ENCODE results near the gene CBX2.
A peak's percentile ranks its signal among the peaks of the same experiment; 100 is the strongest.

CBX2 gene

DNA sequence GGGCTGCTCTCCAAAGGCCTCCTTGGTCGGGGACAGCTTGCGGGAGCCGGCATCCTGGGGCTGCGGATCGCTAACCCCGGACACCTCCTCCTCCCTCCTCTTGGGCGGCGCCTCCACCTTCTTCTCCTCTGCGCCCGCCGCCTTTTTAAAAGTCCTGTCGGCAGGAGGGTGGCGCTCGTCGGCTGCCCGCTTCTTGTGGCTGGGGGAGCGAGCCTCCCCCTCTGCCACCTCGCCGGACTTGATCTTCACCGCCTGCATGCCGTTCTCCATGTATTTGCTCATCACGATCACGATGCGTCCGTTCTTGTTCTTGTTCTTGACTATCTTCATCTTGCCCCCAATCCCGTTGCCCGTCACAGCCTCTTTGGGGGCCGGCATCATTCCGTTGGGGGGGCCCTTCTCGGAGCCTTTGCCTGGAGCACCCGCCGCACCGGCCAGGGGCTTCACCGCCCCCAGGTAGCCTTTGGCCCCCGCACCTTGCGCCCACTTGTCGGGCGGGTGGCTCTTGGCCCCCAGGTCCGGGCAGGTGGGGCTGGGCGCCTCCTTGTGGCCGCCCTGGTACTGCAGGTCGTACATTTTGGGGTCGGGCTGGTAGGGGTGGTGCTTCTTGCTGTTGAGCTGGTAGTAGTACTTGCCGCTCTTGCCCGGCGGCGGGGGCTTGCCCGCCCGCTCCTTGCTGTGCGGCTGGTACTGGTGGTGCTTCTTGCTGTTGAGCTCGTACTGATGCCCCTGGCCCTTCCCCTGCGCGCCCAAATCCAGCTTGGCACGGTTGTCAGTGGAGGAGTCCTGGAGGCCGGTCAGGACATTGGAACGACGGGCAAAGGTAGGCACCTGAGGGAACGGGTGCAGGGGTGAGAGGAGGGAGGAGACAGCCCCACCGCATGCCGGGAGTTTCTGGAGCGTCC lies 56.9 kb downstream of the CBX2 start:
- TF ChIP-seq RARB (CRISPR knock-in tag; IDR thresholded peaks at IDR 0.05) (no peak), PATZ1 (CRISPR knock-in tag; IDR thresholded peaks at IDR 0.05; ENCODE audit: borderline replicate concordance) (peak; percentile 78; the same call in 1 of the 2 replicates)
- no peak for ATAC-seq

DNA sequence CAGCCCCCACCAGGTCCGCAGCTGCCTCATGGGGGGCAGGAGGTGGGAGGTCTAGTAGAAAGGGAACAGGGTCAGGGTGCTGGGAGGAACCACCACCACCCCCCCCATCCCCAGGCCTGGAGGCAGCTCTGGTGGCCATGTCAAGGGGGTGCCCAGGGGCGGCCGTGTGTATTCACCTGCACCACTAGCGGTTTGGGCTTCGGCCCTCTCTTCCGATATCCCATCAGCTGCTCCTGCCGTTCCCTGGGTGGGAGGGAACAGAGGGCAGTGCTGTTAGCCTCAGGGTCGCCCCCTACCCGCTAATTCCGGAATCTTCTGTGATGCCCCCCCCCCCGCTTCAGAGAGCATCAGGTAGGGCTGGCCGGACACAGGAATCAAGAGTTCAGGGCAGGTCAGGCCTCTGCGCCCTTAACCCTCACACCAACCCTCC lies 57.5 kb downstream of the CBX2 start:
- ATAC-seq, result no peak
- no peak for TF ChIP-seq CREB5 (CRISPR knock-in tag; IDR thresholded peaks at IDR 0.05; ENCODE audit: low read depth)
- no peak for TF ChIP-seq PPARA (CRISPR knock-in tag; IDR thresholded peaks at IDR 0.05; ENCODE audit: borderline replicate concordance)
- TF ChIP-seq ZNF8 (CRISPR knock-in tag; IDR thresholded peaks at IDR 0.05), result no peak
- TF ChIP-seq PATZ1 (CRISPR knock-in tag; IDR thresholded peaks at IDR 0.05; ENCODE audit: borderline replicate concordance), result no peak
- no peak for TF ChIP-seq TSHZ2 (CRISPR knock-in tag; IDR thresholded peaks at IDR 0.05)
- TF ChIP-seq RARB (CRISPR knock-in tag; IDR thresholded peaks at IDR 0.05), result no peak
- no peak for TF ChIP-seq OSR1 (CRISPR knock-in tag; IDR thresholded peaks at IDR 0.05)
- TF ChIP-seq SNAI2 (CRISPR knock-in tag; IDR thresholded peaks at IDR 0.05), result no peak
- TF ChIP-seq TCF4 (CRISPR knock-in tag; IDR thresholded peaks at IDR 0.05; ENCODE audit: borderline replicate concordance), result no peak
- no peak for TF ChIP-seq TOX (CRISPR knock-in tag; IDR thresholded peaks at IDR 0.05; ENCODE audit: borderline replicate concordance)
- TF ChIP-seq, protein P1, sequence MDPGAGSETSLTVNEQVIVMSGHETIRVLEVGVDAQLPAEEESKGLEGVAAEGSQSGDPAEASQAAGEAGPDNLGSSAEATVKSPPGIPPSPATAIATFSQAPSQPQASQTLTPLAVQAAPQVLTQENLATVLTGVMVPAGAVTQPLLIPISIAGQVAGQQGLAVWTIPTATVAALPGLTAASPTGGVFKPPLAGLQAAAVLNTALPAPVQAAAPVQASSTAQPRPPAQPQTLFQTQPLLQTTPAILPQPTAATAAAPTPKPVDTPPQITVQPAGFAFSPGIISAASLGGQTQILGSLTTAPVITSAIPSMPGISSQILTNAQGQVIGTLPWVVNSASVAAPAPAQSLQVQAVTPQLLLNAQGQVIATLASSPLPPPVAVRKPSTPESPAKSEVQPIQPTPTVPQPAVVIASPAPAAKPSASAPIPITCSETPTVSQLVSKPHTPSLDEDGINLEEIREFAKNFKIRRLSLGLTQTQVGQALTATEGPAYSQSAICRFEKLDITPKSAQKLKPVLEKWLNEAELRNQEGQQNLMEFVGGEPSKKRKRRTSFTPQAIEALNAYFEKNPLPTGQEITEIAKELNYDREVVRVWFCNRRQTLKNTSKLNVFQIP (CRISPR knock-in tag; IDR thresholded peaks at IDR 0.05; ENCODE audit: borderline replicate concordance, low read depth), result no peak
- TF ChIP-seq ZNF70 (CRISPR knock-in tag; IDR thresholded peaks at IDR 0.05), result no peak
- TF ChIP-seq CSRNP3 (CRISPR knock-in tag; IDR thresholded peaks at IDR 0.05), result no peak
- no peak for TF ChIP-seq CSDC2 (CRISPR knock-in tag; IDR thresholded peaks at IDR 0.05)
- TF ChIP-seq ARNTL (CRISPR knock-in tag; IDR thresholded peaks at IDR 0.05; ENCODE audit: borderline replicate concordance, low read depth), result no peak

DNA sequence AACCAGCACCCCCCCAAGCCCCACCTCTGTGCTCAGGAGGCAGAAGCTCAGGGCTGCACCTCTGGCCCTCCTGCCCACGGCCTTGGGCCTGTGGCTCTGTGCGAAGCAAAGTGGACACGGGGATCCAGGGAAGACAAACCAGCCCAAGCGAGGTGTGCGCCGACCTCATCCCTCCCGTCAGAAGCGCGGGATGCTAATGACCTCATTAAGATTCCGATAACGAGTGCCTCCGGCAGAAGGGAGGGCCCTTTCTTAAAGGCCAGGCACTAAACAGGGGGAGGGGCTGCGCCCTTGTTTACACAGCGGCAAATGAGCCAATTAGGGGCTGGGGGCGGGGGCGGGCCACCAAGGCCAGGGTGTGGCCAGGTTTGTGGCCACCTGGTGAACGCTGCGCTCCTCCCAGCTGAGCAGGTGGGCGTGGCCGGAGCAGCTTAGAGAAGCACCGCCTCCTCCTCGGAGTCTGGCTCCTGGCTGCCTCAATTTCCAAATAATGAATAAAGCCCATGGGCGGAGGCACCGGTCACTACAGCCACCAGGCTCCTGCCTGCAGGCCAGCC lies 58.1 kb downstream of the CBX2 start:
- no peak for ATAC-seq
- TF ChIP-seq ZNF70 (CRISPR knock-in tag; IDR thresholded peaks at IDR 0.05) (no peak), PATZ1 (CRISPR knock-in tag; IDR thresholded peaks at IDR 0.05; ENCODE audit: borderline replicate concordance) (no peak), ESRRG (CRISPR knock-in tag; IDR thresholded peaks at IDR 0.05) (no peak), ISL1 (CRISPR knock-in tag; IDR thresholded peaks at IDR 0.05) (no peak), ZFP30 (CRISPR knock-in tag; IDR thresholded peaks at IDR 0.05) (no peak), ARNTL (CRISPR knock-in tag; IDR thresholded peaks at IDR 0.05; ENCODE audit: borderline replicate concordance, low read depth) (no peak), CSDC2 (CRISPR knock-in tag; IDR thresholded peaks at IDR 0.05) (no peak), ZNF565 (CRISPR knock-in tag; conservative IDR thresholded peaks at IDR 0.05; ENCODE audit: low read depth) (no peak), TSHZ2 (CRISPR knock-in tag; IDR thresholded peaks at IDR 0.05) (no peak)
